Measurements from ENCODE around the gene TRHDE. TPM values are rescaled to one million over a fixed set of nuclear protein-coding genes. Genes with fewer than 3 reads are reported as not detected.
"Not testable (repeated sequence)": the region's sequence is repeated elsewhere in the genome, so short reads cannot be mapped to it uniquely, and the experiment has no call there.

The TRHDE gene
- total RNA-seq, 2 experiments from 2014 or later, result not detected

GRCh38 chr12:72677139-72677538 is 405.0 kb downstream of the TRHDE start:
- ChIA-PET CTCF (no interaction called here), POLR2A (no interaction called here)
- Mint-ChIP-seq H3K36me3 (ENCODE audit: low read depth) (no peaks in the 10 kb centered on the region), H3K4me3 (no peak overlapping the region), H3K27me3 (no peaks in the 10 kb centered on the region), H3K4me1 (no peaks in the 10 kb centered on the region), H3K27ac (no peak overlapping the region), H3K9me3 (ENCODE audit: low read depth) (peaks cover 3% of the 10 kb centered on the region)
- DNase-seq, result no peak
- ATAC-seq, result no peak
- intact Hi-C loops (cut with DNase I, micrococcal nuclease), result no loop called here

DNA sequence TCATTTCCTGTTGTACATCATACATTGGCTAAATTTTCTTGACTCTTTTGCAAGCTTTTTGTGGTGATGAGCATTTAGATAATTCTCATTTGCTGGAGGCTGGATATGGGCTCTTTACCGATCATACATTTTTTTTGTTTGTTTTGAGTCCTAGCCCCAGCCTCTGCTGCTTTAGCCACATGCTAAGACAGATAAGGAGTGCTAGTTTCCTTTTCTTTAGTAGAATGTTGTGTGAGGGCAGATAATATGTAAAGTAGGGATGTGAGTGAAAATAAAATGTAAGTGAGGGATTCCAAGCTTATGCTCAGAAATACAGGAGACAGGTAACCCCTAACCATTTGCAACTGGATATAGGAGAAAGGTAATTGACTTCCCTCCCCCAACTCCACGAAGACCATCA is 405.7 kb downstream of the TRHDE start:
- Mint-ChIP-seq H3K4me3 (no peak overlapping the region), H3K9me3 (ENCODE audit: low read depth) (peaks cover 3% of the 10 kb centered on the region), H3K36me3 (ENCODE audit: low read depth) (no peaks in the 10 kb centered on the region), H3K27me3 (no peaks in the 10 kb centered on the region), H3K4me1 (no peaks in the 10 kb centered on the region), H3K27ac (no peak overlapping the region)
- ChIA-PET CTCF (no interaction called here), POLR2A (no interaction called here)
- no peak for ATAC-seq
- DNase-seq, result no peak
- intact Hi-C loops (cut with DNase I, micrococcal nuclease), result no loop called here

GRCh38 chr12:72679147-72679757 is 407.1 kb downstream of the TRHDE start:
- DNase-seq (no peak), ATAC-seq (no peak)
- Mint-ChIP-seq H3K27me3 (no peaks in the 10 kb centered on the region), H3K4me3 (no peak overlapping the region), H3K9me3 (ENCODE audit: low read depth) (peaks cover 3% of the 10 kb centered on the region), H3K4me1 (no peaks in the 10 kb centered on the region), H3K36me3 (ENCODE audit: low read depth) (no peaks in the 10 kb centered on the region), H3K27ac (no peak overlapping the region)
- ChIA-PET CTCF (interaction anchor here (1.0 kb wide), 1 partner anchor 10 kb away, joined by 4 read pairs; no protein-coding TSS in a partner anchor), POLR2A (no interaction called here)
- intact Hi-C loops (cut with DNase I, micrococcal nuclease), result no loop called here

- DNase-seq (no peak), ATAC-seq (no peak)
- Mint-ChIP-seq H3K27me3 (no peaks in the 10 kb centered on the region), H3K36me3 (ENCODE audit: low read depth) (no peaks in the 10 kb centered on the region), H3K4me1 (no peaks in the 10 kb centered on the region), H3K27ac (no peak overlapping the region), H3K9me3 (ENCODE audit: low read depth) (no peaks in the 10 kb centered on the region), H3K4me3 (no peak overlapping the region)
- CTCF ChIA-PET, result no interaction called here
- POLR2A ChIA-PET, result no interaction called here
- intact Hi-C loops (cut with DNase I, micrococcal nuclease), result no loop called here
These were observed 408.9 kb downstream of the TRHDE start for GRCh38 chr12:72681028-72681427.

- POLR2A ChIA-PET, result no interaction called here
- DNase-seq (no peak), ATAC-seq (no peak)
- no peaks in the 10 kb centered on the region for H3K27me3 Mint-ChIP-seq
- no peaks in the 10 kb centered on the region for H3K4me1 Mint-ChIP-seq
- CTCF ChIA-PET, result no interaction called here
- H3K4me3 Mint-ChIP-seq, result no peak overlapping the region
- H3K27ac Mint-ChIP-seq, result no peak overlapping the region
- no peaks in the 10 kb centered on the region for H3K36me3 Mint-ChIP-seq (ENCODE audit: low read depth)
- intact Hi-C loops (cut with DNase I, micrococcal nuclease), result no loop called here
- H3K9me3 Mint-ChIP-seq (ENCODE audit: low read depth), result no peaks in the 10 kb centered on the region
These were observed 412.3 kb downstream of the TRHDE start for GRCh38 chr12:72684491-72684890.

- H3K27ac Mint-ChIP-seq, result no peak overlapping the region
- DNase-seq (no peak), ATAC-seq (no peak)
- no peaks in the 10 kb centered on the region for H3K36me3 Mint-ChIP-seq (ENCODE audit: low read depth)
- no peak overlapping the region for H3K4me3 Mint-ChIP-seq
- ChIA-PET POLR2A (no interaction called here), CTCF (no interaction called here)
- no peaks in the 10 kb centered on the region for H3K27me3 Mint-ChIP-seq
- no peaks in the 10 kb centered on the region for H3K4me1 Mint-ChIP-seq
- intact Hi-C loops (cut with DNase I, micrococcal nuclease), result no loop called here
- peaks cover 3% of the 10 kb centered on the region for H3K9me3 Mint-ChIP-seq (ENCODE audit: low read depth)
These were observed 420.2 kb downstream of the TRHDE start for GRCh38 chr12:72692338-72692737.

GRCh38 chr12:72694193-72694592 is 422.0 kb downstream of the TRHDE start:
- DNase-seq, result no peak
- Mint-ChIP-seq H3K36me3 (ENCODE audit: low read depth) (no peaks in the 10 kb centered on the region), H3K9me3 (ENCODE audit: low read depth) (peaks cover 4% of the 10 kb centered on the region), H3K4me1 (no peaks in the 10 kb centered on the region), H3K4me3 (no peak overlapping the region), H3K27me3 (no peaks in the 10 kb centered on the region), H3K27ac (no peak overlapping the region)
- ChIA-PET CTCF (no interaction called here), POLR2A (interaction anchor here (0.6 kb wide), 1 partner anchor 1290 kb away, joined by 3 read pairs; no protein-coding TSS in a partner anchor)
- intact Hi-C loops (cut with DNase I, micrococcal nuclease), result no loop called here
- no peak for ATAC-seq

DNA sequence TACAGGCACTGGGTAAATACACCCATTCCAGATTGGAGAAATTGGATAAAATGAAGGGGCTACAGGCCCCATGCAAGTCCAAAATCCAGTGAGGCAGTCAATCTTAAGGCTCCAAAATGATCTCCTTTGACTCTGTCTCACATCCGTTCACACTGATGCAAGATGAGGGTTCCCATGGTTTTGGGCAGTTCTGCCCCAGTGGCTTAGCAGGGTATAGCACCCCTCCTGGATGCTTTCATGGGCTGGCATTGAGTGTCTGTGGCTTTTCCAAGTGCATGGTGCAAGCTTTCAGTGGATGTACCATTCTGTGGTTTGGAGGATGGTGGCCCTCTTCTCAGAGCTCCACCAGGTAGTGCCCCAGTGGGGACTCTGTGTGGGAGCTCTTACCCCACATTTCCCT is 427.2 kb downstream of the TRHDE start:
- intact Hi-C loops (cut with DNase I, micrococcal nuclease), result no loop called here
- Mint-ChIP-seq H3K4me3 (no peak overlapping the region), H3K4me1 (no peaks in the 10 kb centered on the region), H3K27ac (no peak overlapping the region), H3K27me3 (no peaks in the 10 kb centered on the region), H3K9me3 (ENCODE audit: low read depth) (peaks cover 12% of the 10 kb centered on the region), H3K36me3 (ENCODE audit: low read depth) (no peaks in the 10 kb centered on the region)
- ChIA-PET CTCF (no interaction called here), POLR2A (no interaction called here)
- ATAC-seq, result no peak
- DNase-seq, result no peak

DNA sequence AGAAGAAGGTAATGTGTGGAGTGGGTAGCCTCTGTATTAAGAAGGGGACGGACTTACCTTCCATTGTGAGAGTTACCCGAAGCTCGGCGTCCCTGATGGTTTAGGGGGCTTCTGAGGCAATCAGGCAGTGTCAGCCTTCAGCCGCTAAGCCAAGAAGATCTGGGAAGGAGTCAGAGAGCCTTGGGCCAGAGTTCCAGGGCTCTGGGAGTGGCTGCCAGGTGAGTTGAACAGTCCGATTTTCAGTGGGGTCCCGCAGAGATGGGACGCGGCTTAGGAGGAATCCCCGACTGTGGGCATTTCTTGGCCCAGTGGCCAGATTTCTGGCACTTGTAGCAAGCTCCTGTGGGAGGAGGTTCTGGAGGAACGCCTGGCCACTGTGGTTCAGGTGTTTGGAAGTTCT is 439.9 kb downstream of the TRHDE start:
- H3K36me3 Mint-ChIP-seq (ENCODE audit: low read depth); H3K27me3 Mint-ChIP-seq; H3K4me1 Mint-ChIP-seq; intact Hi-C loops (cut with DNase I, micrococcal nuclease); DNase-seq; CTCF ChIA-PET; ATAC-seq; H3K9me3 Mint-ChIP-seq (ENCODE audit: low read depth); H3K27ac Mint-ChIP-seq; H3K4me3 Mint-ChIP-seq; POLR2A ChIA-PET: not testable (repeated sequence)

DNA sequence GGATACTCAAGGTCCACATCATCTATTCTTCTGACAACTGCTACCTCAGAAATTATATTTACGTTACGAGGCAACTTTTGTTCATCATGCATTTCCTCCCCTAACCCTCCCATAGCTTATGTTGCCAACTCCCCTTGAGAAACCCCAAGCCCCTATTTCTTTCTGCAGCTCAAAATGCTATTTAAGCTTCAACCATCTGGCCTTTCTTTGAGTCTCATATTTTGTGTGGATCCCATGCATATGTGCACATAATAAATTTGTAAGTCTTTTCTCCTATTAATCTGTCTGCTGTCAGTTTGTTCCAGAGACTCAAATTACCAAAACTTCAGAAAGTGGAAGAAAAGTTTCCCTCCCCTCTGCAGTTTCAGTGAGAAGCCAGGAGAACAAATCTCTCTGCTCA is 444.1 kb downstream of the TRHDE start:
- no peaks in the 10 kb centered on the region for H3K4me1 Mint-ChIP-seq
- no peak overlapping the region for H3K27ac Mint-ChIP-seq

GRCh38 chr12:72717036-72717435 is 444.9 kb downstream of the TRHDE start:
- POLR2A ChIA-PET, result no interaction called here
- DNase-seq (no peak), ATAC-seq (no peak)
- intact Hi-C loops (cut with DNase I, micrococcal nuclease), result no loop called here
- CTCF ChIA-PET, result no interaction called here
- no peaks in the 10 kb centered on the region for H3K9me3 Mint-ChIP-seq (ENCODE audit: low read depth)
- H3K27ac Mint-ChIP-seq, result no peak overlapping the region
- no peaks in the 10 kb centered on the region for H3K36me3 Mint-ChIP-seq (ENCODE audit: low read depth)
- H3K4me3 Mint-ChIP-seq, result no peak overlapping the region
- no peaks in the 10 kb centered on the region for H3K27me3 Mint-ChIP-seq
- H3K4me1 Mint-ChIP-seq, result no peaks in the 10 kb centered on the region

More for the DNA sequence above, 444.1 kb downstream of the TRHDE start:
- no peaks in the 10 kb centered on the region for H3K9me3 Mint-ChIP-seq (ENCODE audit: low read depth)
- DNase-seq (no peak), ATAC-seq (no peak)
- POLR2A ChIA-PET, result no interaction called here
- intact Hi-C loops (cut with DNase I, micrococcal nuclease), result no loop called here
- no peak overlapping the region for H3K4me3 Mint-ChIP-seq
- CTCF ChIA-PET, result no interaction called here
- H3K27me3 Mint-ChIP-seq, result no peaks in the 10 kb centered on the region
- no peaks in the 10 kb centered on the region for H3K36me3 Mint-ChIP-seq (ENCODE audit: low read depth)

Measured in activated CD4-positive, alpha-beta T cell treated with anti-CD3 and anti-CD28 coated beads for 36 hours (primary cell).